RWPE1 (cell line): Measurements from ENCODE around the gene NBEA.

Experiments used
- CTCF ChIA-PET: fragments of 350-600 bp; sonication (Branson Sonifier 250); formaldehyde crosslinking; extraction: SDS; loops from one replicate; lab custom pipeline; 2021; lab: Yijun Ruan, JAX
- POLR2A ChIA-PET: fragments of 400-600 bp; formaldehyde crosslinking; extraction: SDS; loops from one replicate; lab custom pipeline; 2020; ENCODE audit warnings: antibody characterized with exemption; ENCODE audit not compliant: low non-redundant PET; lab: Yijun Ruan, JAX
- DNase-seq: peaks from one replicate; pipeline ENCODE4 v3.0.0; 2012; ENCODE audit warnings: low spot score
- H3K27ac ChIP-seq: fragments of 450-650 bp; 2 replicates; pipeline ENCODE4 v1.5.1; 2017
- TF ChIP-seq, protein P1 (sequence below): fragments of 450-650 bp; conservative IDR thresholded peaks from 2 replicates; pipeline ENCODE4 v1.5.1; 2017; ENCODE audit warnings: low read depth, mild to moderate bottlenecking

The NBEA gene

GRCh38 chr13:35561540-35561939 is 619.5 kb downstream of the NBEA start:
- POLR2A ChIA-PET, result no interaction called here
- CTCF ChIA-PET, result no interaction called here
- TF ChIP-seq, protein P1, sequence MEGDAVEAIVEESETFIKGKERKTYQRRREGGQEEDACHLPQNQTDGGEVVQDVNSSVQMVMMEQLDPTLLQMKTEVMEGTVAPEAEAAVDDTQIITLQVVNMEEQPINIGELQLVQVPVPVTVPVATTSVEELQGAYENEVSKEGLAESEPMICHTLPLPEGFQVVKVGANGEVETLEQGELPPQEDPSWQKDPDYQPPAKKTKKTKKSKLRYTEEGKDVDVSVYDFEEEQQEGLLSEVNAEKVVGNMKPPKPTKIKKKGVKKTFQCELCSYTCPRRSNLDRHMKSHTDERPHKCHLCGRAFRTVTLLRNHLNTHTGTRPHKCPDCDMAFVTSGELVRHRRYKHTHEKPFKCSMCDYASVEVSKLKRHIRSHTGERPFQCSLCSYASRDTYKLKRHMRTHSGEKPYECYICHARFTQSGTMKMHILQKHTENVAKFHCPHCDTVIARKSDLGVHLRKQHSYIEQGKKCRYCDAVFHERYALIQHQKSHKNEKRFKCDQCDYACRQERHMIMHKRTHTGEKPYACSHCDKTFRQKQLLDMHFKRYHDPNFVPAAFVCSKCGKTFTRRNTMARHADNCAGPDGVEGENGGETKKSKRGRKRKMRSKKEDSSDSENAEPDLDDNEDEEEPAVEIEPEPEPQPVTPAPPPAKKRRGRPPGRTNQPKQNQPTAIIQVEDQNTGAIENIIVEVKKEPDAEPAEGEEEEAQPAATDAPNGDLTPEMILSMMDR, result no peak
- no peak for DNase-seq
- no peak overlapping the region for H3K27ac ChIP-seq

DNA sequence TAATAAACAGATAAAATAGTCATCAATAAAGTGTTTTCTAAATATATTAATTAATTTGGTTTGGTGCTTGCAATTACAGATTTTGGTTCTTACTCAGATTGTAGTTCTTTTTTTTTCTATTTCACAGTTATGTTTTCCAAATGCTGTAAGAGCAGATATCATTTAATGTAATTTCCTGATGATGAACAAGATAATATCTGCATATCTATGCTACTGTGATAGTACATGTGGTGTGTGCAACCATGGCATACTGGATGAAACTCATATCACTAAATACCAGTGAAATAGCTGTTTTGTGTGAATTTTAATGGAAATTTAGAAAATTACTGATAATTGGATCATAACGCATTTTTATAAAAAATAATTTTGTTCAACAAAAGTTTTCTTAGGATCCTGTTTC is 623.2 kb downstream of the NBEA start:
- TF ChIP-seq, protein P1, result no peak
- CTCF ChIA-PET, result interaction anchor here (0.6 kb wide), 2 partner anchors 68 to 1364 kb away, joined by 3 to 4 read pairs; no protein-coding TSS in a partner anchor
- POLR2A ChIA-PET, result no interaction called here
- DNase-seq, result no peak
- H3K27ac ChIP-seq, result no peak overlapping the region

DNA sequence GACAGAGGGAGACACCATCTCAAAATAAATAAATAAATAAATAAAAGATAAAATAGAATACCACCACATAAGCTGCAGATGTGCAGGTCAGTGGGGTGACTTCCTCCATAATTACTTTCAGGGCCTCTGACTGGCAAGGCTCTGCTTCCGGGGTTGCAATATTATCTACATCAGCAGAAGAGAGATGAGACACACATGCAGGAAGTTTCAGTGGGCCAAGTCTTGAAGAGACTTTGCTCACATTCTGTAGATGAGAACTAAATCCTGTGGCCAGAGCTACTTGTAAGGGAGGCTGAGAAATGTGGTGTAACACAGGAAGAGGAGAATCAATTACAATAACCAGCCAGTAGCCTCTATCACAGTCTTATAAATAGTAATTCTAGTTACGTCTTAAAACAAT is 624.3 kb downstream of the NBEA start:
- DNase-seq, result no peak
- H3K27ac ChIP-seq, result no peak overlapping the region
- CTCF ChIA-PET, result interaction anchor here (0.6 to 1.0 kb wide), 2 partner anchors 32 to 716 kb away, joined by 3 read pairs; no protein-coding TSS in a partner anchor
- POLR2A ChIA-PET, result no interaction called here
- TF ChIP-seq, protein P1, result no peak

DNA sequence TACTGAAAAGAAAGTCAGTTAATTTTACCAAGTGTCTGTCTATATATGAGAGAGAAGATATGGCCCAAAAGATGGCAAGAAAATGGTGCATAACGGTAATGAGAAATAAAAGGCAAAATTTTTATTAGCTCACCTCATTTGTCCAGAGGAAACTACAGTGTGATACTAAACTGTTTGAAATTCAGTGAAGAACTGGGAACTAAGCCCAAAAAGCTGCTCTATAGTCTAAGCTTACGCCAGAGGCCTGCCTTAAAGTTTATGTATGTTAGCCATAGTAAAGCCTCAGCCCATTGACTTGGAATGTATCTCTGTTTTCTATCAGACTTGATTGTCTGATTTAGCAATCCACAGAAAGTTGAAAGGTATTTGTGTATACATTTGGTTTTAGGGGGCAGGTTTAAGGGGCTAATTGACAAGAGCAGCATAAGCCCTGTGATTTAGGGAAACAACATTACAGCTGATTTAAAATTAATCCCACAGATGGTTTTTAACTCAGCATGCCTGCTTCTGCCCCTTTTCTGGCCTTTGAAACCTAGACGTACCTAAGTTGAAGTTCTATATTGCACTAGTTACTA is 625.4 kb downstream of the NBEA start:
- ChIA-PET CTCF (interaction anchor here (0.7 kb wide), 1 partner anchor 18 kb away, joined by 3 read pairs; no protein-coding TSS in a partner anchor), POLR2A (no interaction called here)
- no peak overlapping the region for H3K27ac ChIP-seq
- no peak for DNase-seq
- TF ChIP-seq, protein P1, result no peak

DNA sequence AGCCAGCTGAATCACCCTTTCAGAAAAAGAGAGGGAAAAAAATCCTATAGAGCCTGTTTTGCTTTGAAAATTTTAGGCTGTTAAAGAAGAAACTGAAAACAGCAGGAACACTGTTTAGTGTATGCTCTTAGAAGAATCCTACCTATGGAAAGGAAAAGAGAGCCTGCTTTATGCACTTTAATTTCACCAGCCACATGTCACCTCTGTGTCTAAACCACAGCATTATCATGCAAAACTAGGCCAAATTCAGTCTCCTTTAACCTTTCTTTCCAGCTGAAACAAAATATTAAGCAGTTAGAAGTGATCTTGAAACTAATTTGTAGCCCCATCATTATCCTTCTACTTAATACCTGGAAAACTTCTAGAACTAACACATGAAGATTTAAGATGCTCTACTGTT is 631.6 kb downstream of the NBEA start:
- DNase-seq, result no peak
- no peak overlapping the region for H3K27ac ChIP-seq

DNA sequence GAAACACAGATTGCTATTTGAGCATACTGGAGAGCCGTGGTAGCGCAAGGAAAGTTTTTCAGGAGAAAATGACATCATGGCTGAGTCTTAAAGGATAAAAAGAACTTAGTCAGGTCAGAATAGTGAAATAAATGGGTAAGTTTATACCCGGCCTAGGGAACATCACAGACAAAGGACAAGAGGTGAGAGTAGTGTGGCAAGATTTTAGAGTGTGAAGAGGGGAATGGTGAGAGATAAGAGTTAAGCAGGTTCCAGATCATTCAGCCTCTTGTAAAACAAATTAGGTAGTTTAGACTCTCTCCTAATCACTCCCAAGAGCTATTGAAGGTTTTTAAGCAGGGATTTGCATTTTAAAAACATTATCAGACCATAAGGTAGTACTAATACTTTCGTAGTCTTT is 650.4 kb downstream of the NBEA start:
- no peak for DNase-seq
- ChIA-PET CTCF (no interaction called here), POLR2A (no interaction called here)
- TF ChIP-seq, protein P1, result no peak
- H3K27ac ChIP-seq, result no peak overlapping the region

More for the DNA sequence above, 631.6 kb downstream of the NBEA start:
- CTCF ChIA-PET, result interaction anchor here (0.6 kb wide), 1 partner anchor 11 kb away, joined by 4 read pairs; no protein-coding TSS in a partner anchor
- TF ChIP-seq, protein P1, result no peak
- POLR2A ChIA-PET, result no interaction called here
